WTC11 (cell line): ENCODE measurements around the gene RASD1. TPM values are rescaled to one million over a fixed set of nuclear protein-coding genes. Genes with fewer than 3 reads are reported as not detected.

Source experiments
- ATAC-seq: fragments of 200-7000 bp; cut with Tn5 transposase; 2 replicates; pipeline ENCODE4 v1.10.0; 2021; ENCODE audit warnings: mild to moderate bottlenecking, moderate library complexity
- CTCF ChIA-PET: fragments of 300-600 bp; sonication (Branson Sonifier 250); formaldehyde crosslinking; loops from one replicate; lab custom pipeline; 2021; ENCODE audit warnings: antibody characterized with exemption; lab: Charles Lee
- POLR2A ChIA-PET: fragments of 350-600 bp; sonication (Branson Sonifier 250); formaldehyde crosslinking; loops from one replicate; lab custom pipeline; 2021; ENCODE audit warnings: antibody characterized with exemption; lab: Charles Lee
- DNase-seq: peaks from one replicate; pipeline ENCODE4 v3.0.0; 2021; ENCODE audit warnings: low spot score
- H3K27ac Mint-ChIP-seq: 2 replicates; pipeline ENCODE4 v1.8.0; 2021; ENCODE audit warnings: mixed read lengths
- H3K27me3 Mint-ChIP-seq: 2 replicates; pipeline ENCODE4 v1.8.0; 2021; ENCODE audit warnings: low read depth, mild to moderate bottlenecking, moderate library complexity, mixed read lengths
- H3K36me3 Mint-ChIP-seq: 2 replicates; pipeline ENCODE4 v1.8.0; 2021; ENCODE audit warnings: mixed read lengths
- H3K4me1 Mint-ChIP-seq: 2 replicates; pipeline ENCODE4 v1.8.0; 2022; ENCODE audit warnings: mixed read lengths
- H3K4me3 Mint-ChIP-seq: 2 replicates; pipeline ENCODE4 v1.8.0; 2021; ENCODE audit warnings: mild to moderate bottlenecking, moderate library complexity, mixed read lengths
- H3K9me3 Mint-ChIP-seq: 2 replicates; pipeline ENCODE4 v1.8.0; 2021; ENCODE audit warnings: mixed read lengths
- AFF4 ChIP-seq: sonication (generic); formaldehyde crosslinking; IDR thresholded peaks from 2 replicates; pipeline ENCODE4 v1.8.1; 2023; ENCODE audit warnings: mild to moderate bottlenecking, missing genetic modification reagents, borderline replicate concordance
- ATF3 ChIP-seq: sonication (generic); formaldehyde crosslinking; conservative IDR thresholded peaks from 2 replicates; pipeline ENCODE4 v1.8.1; 2022; ENCODE audit warnings: mild to moderate bottlenecking, missing genetic modification reagents
- CREB1 ChIP-seq: sonication (generic); formaldehyde crosslinking; IDR thresholded peaks from 2 replicates; pipeline ENCODE4 v1.8.0; 2023; ENCODE audit warnings: mild to moderate bottlenecking, missing genetic modification reagents
- CTCF ChIP-seq: fragments of 200-600 bp; IDR thresholded peaks from 2 replicates; pipeline ENCODE4 v1.8.0; 2022; ENCODE audit warnings: antibody characterized with exemption
- E2F1 ChIP-seq: sonication (generic); formaldehyde crosslinking; IDR thresholded peaks from 2 replicates; pipeline ENCODE4 v1.8.0; 2022; ENCODE audit warnings: mild to moderate bottlenecking, missing genetic modification reagents
- EMX1 ChIP-seq: fragments of 250-450 bp; sonication (Bioruptor Pico); IDR thresholded peaks from 2 replicates; pipeline ENCODE4 v1.8.0; 2021; ENCODE audit warnings: mild to moderate bottlenecking
- ESRRA ChIP-seq: sonication (generic); formaldehyde crosslinking; IDR thresholded peaks from 2 replicates; pipeline ENCODE4 v1.8.1; 2022; ENCODE audit warnings: mild to moderate bottlenecking, missing genetic modification reagents, borderline replicate concordance
- ETV6 ChIP-seq: sonication (generic); formaldehyde crosslinking; IDR thresholded peaks from 2 replicates; pipeline ENCODE4 v1.8.1; 2022; ENCODE audit warnings: mild to moderate bottlenecking, missing genetic modification reagents
- FOXP4 ChIP-seq: sonication (generic); formaldehyde crosslinking; IDR thresholded peaks from 2 replicates; pipeline ENCODE4 v1.8.0; 2022; ENCODE audit warnings: mild to moderate bottlenecking, missing genetic modification reagents
- GABPB1 ChIP-seq: sonication (generic); formaldehyde crosslinking; IDR thresholded peaks from 2 replicates; pipeline ENCODE4 v1.8.1; 2023; ENCODE audit warnings: mild to moderate bottlenecking, missing genetic modification reagents
- HMGA2 ChIP-seq: fragments of 250-450 bp; sonication (Bioruptor Pico); IDR thresholded peaks from 2 replicates; pipeline ENCODE4 v1.4.0; 2021; ENCODE audit warnings: mild to moderate bottlenecking, moderate library complexity
- JUN ChIP-seq: sonication (generic); formaldehyde crosslinking; IDR thresholded peaks from 2 replicates; pipeline ENCODE4 v1.8.0; 2023; ENCODE audit warnings: mild to moderate bottlenecking, missing genetic modification reagents
- KAT7 ChIP-seq: sonication (generic); formaldehyde crosslinking; IDR thresholded peaks from 2 replicates; pipeline ENCODE4 v1.8.1; 2023; ENCODE audit warnings: missing genetic modification reagents, mild to moderate bottlenecking, borderline replicate concordance
- MYBL2 ChIP-seq: sonication (generic); formaldehyde crosslinking; IDR thresholded peaks from 2 replicates; pipeline ENCODE4 v1.8.1; 2023; ENCODE audit warnings: mild to moderate bottlenecking, moderate library complexity, missing genetic modification reagents
- NR2C2 ChIP-seq: sonication (generic); formaldehyde crosslinking; IDR thresholded peaks from 2 replicates; pipeline ENCODE4 v1.8.0; 2022; ENCODE audit warnings: mild to moderate bottlenecking, missing genetic modification reagents
- RORB ChIP-seq: fragments of 250-450 bp; sonication (Bioruptor Pico); IDR thresholded peaks from 2 replicates; pipeline ENCODE4 v1.9.0; 2021; ENCODE audit warnings: mild to moderate bottlenecking
- SP1 ChIP-seq: sonication (generic); formaldehyde crosslinking; conservative IDR thresholded peaks from 2 replicates; pipeline ENCODE4 v1.8.1; 2022; ENCODE audit warnings: missing genetic modification reagents
- STAT6 ChIP-seq: sonication (generic); formaldehyde crosslinking; conservative IDR thresholded peaks from 2 replicates; pipeline ENCODE4 v1.8.1; 2023; ENCODE audit warnings: mild to moderate bottlenecking, low read depth, missing genetic modification reagents, moderate library complexity
- ZNF263 ChIP-seq: sonication (generic); formaldehyde crosslinking; IDR thresholded peaks from 2 replicates; pipeline ENCODE4 v1.8.1; 2022; ENCODE audit warnings: low read depth, mild to moderate bottlenecking, moderate library complexity, missing genetic modification reagents
- total RNA-seq: library from RNA; stranded (reverse); gene quantifications from 3 replicates; pipeline ENCODE4 v1.2.3, GENCODE V29; 2021

Gene RASD1
- total RNA-seq, 1 experiment from 2014 or later: 5.1 TPM

- DNase-seq (no peak), ATAC-seq (no peak)
- H3K4me1 Mint-ChIP-seq: peaks cover 27% of the 10 kb centered on the region
- no peaks in the 10 kb centered on the region for H3K27me3 Mint-ChIP-seq
- TF ChIP-seq STAT6 (CRISPR knock-in tag) (no peak), ATF3 (no peak), EMX1 (CRISPR knock-in tag) (no peak), CREB1 (CRISPR knock-in tag) (no peak), CTCF (no peak), AFF4 (CRISPR knock-in tag) (no peak)
- TF ChIP-seq, all 79 proteins: peak for 0
- no peak overlapping the region for H3K4me3 Mint-ChIP-seq
- H3K9me3 Mint-ChIP-seq: 0 out of 2 replicates have a peak, but pooled peaks cover 6% of the 10 kb centered on the region
- POLR2A ChIA-PET: interaction anchor here (0.9 kb wide), 1 partner anchor 28 kb away, joined by 3 read pairs; no protein-coding TSS in a partner anchor
- H3K36me3 Mint-ChIP-seq: peaks cover 5% of the 10 kb centered on the region; the same call in 1 of the 2 replicates
- H3K27ac Mint-ChIP-seq: peak overlapping the region; percentile 74; the same call in 1 of the 2 replicates
- CTCF ChIA-PET: interaction anchor here (0.6 to 2.3 kb wide), 12 partner anchors 14 to 136 kb away, joined by 3 to 24 read pairs (median 4); partner anchors contain the start of gene RASD1
Observed at GRCh38 chr17:17523731-17524490, 27.7 kb upstream of the RASD1 start.

GRCh38 chr17:17523001-17523730 lies 27.0 kb upstream of the RASD1 start:
- peaks cover 27% of the 10 kb centered on the region for H3K4me1 Mint-ChIP-seq
- CTCF ChIA-PET: interaction anchor here (0.6 to 2.1 kb wide), 16 partner anchors 13 to 135 kb away, joined by 3 to 24 read pairs (median 4); partner anchors contain the start of gene RASD1
- H3K4me3 Mint-ChIP-seq: no peak overlapping the region
- H3K27ac Mint-ChIP-seq: peak overlapping the region; percentile 89
- POLR2A ChIA-PET: interaction anchor here (0.6 to 0.9 kb wide), 2 partner anchors 27 to 35 kb away, joined by 3 read pairs; no protein-coding TSS in a partner anchor
- H3K27me3 Mint-ChIP-seq: no peaks in the 10 kb centered on the region
- ATAC-seq (peak; percentile 58), DNase-seq (peak; percentile 36)
- peaks cover 5% of the 10 kb centered on the region; the same call in 1 of the 2 replicates for H3K36me3 Mint-ChIP-seq
- H3K9me3 Mint-ChIP-seq: 0 out of 2 replicates have a peak, but pooled peaks cover 6% of the 10 kb centered on the region
- TF ChIP-seq RORB (CRISPR knock-in tag): no peak
- no peak for TF ChIP-seq JUN (CRISPR knock-in tag)
- TF ChIP-seq HMGA2 (CRISPR knock-in tag): no peak
- no peak for TF ChIP-seq FOXP4 (CRISPR knock-in tag)
- no peak for TF ChIP-seq ETV6 (CRISPR knock-in tag)
- no peak for TF ChIP-seq E2F1
- no peak for TF ChIP-seq GABPB1
- no peak for TF ChIP-seq NR2C2 (CRISPR knock-in tag)
- no peak for TF ChIP-seq ESRRA (CRISPR knock-in tag)
- 0 out of 2 replicates have a peak, but pooled peaks have one; percentile 20 for TF ChIP-seq SP1
- TF ChIP-seq ZNF263 (CRISPR knock-in tag): peak; percentile 51; the same call in 1 of the 2 replicates
- TF ChIP-seq KAT7 (CRISPR knock-in tag): no peak
- TF ChIP-seq MYBL2 (CRISPR knock-in tag): 0 out of 2 replicates have a peak, but pooled peaks have one; percentile 29
